SK-N-SH (cell line): ENCODE measurements around the gene IL1R1. TPM values are rescaled to one million over a fixed set of nuclear protein-coding genes. Genes with fewer than 3 reads are reported as not detected.

ENCODE experiments used
- CTCF ChIA-PET: fragments of 300-600, 350-600 bp; formaldehyde crosslinking; extraction: SDS; loops from one replicate; lab custom pipeline; 2021; lab: Yijun Ruan, JAX
- POLR2A ChIA-PET: fragments of 350-600 bp; sonication (Branson Sonifier 250); formaldehyde crosslinking; extraction: SDS; loops from one replicate; lab custom pipeline; 2020; ENCODE audit warnings: antibody characterized with exemption, inconsistent platforms; lab: Yijun Ruan, JAX
- DNase-seq: peaks from one replicate; pipeline ENCODE4 v3.0.0; 2012
- H2AFZ ChIP-seq: fragments of 200-600 bp; sonication (generic); 2 replicates; pipeline ENCODE4 v1.8.1; 2016; ENCODE audit warnings: antibody characterized with exemption, mild to moderate bottlenecking, low read depth
- H3F3A ChIP-seq: fragments of 200-600 bp; sonication (generic); replicated peaks from 2 replicates; pipeline ENCODE3; 2016; ENCODE audit warnings: antibody characterized with exemption, mild to moderate bottlenecking; ENCODE audit not compliant: insufficient read depth
- H3K27ac ChIP-seq, 2 experiments: fragments of 200-500 bp in 1 of 2; fragments of 200-600 bp in 1 of 2; sonication (Bioruptor generic) in 1 of 2; sonication (generic), shearing (Covaris generic) in 1 of 2; 2 replicates each; pipeline versions ENCODE4 v1.5.1 to v1.6.1; 2014 to 2016; ENCODE audit warnings: low read depth in 2 of 2, inconsistent platforms in 1 of 2, low read length in 1 of 2, mild to moderate bottlenecking in 1 of 2, mixed read lengths in 1 of 2
- H3K27me3 ChIP-seq: fragments of 200-600 bp; sonication (generic), shearing (Covaris generic); 2 replicates; pipeline ENCODE4 v1.6.1; 2016; ENCODE audit warnings: mixed run types; ENCODE audit not compliant: insufficient read depth
- H3K36me3 ChIP-seq, 2 experiments: fragments of 200-500 bp in 1 of 2; fragments of 200-600 bp in 1 of 2; sonication (Bioruptor generic) in 1 of 2; sonication (generic) in 1 of 2; replicated peaks in 1 of 2; 2 replicates each; pipeline versions ENCODE3 to v1.5.1; 2014 to 2016; ENCODE audit warnings: low read length in 1 of 2, mild to moderate bottlenecking in 1 of 2; ENCODE audit not compliant: insufficient read depth in 2 of 2, control insufficient read depth in 1 of 2
- H3K4me1 ChIP-seq, 2 experiments: fragments of 200-500 bp in 1 of 2; fragments of 200-600 bp in 1 of 2; sonication (Bioruptor generic) in 1 of 2; sonication (generic), shearing (Covaris generic) in 1 of 2; 2 replicates each; pipeline versions ENCODE4 v1.5.1 to v1.6.1; 2014 to 2016; ENCODE audit warnings: low read depth in 1 of 2, low read length in 1 of 2, mixed run types in 1 of 2; ENCODE audit not compliant: insufficient read depth in 2 of 2, control insufficient read depth in 1 of 2
- H3K4me2 ChIP-seq: fragments of 200-600 bp; sonication (generic), shearing (Covaris generic); 2 replicates; pipeline ENCODE4 v1.6.1; 2017; ENCODE audit warnings: mixed run types
- H3K4me3 ChIP-seq, 2 experiments: fragments of 200-500 bp in 1 of 2; fragments of 200-600 bp in 1 of 2; sonication (Bioruptor generic) in 1 of 2; sonication (generic), shearing (Covaris generic) in 1 of 2; 2 replicates each; pipeline versions ENCODE4 v1.5.1 to v1.8.1; 2014 to 2016; ENCODE audit warnings: low read depth in 2 of 2, inconsistent platforms in 1 of 2, low read length in 1 of 2, mild to moderate bottlenecking in 1 of 2, mixed read lengths in 1 of 2, moderate library complexity in 1 of 2
- H3K79me2 ChIP-seq: fragments of 200-600 bp; sonication (generic); 2 replicates; pipeline ENCODE4 v1.8.1; 2017; ENCODE audit warnings: mild to moderate bottlenecking; ENCODE audit not compliant: insufficient read depth
- H3K9ac ChIP-seq: fragments of 200-600 bp; sonication (generic); 2 replicates; pipeline ENCODE4 v1.6.1; 2017; ENCODE audit warnings: mixed run types
- H3K9me2 ChIP-seq: fragments of 200-600 bp; sonication (generic); 2 replicates; pipeline ENCODE4 v1.6.1; 2017; ENCODE audit warnings: mixed run types
- H3K9me3 ChIP-seq: fragments of 200-600 bp; sonication (generic); 2 replicates; pipeline ENCODE4 v1.6.1; 2017; ENCODE audit warnings: mixed run types, mild to moderate bottlenecking, moderate library complexity
- H4K20me1 ChIP-seq: fragments of 200-600 bp; sonication (generic); 2 replicates; pipeline ENCODE4 v1.6.1; 2017; ENCODE audit warnings: mild to moderate bottlenecking, mixed run types; ENCODE audit not compliant: insufficient read depth
- CHD2 ChIP-seq: fragments of 150-350 bp; IDR thresholded peaks from 2 replicates; pipeline ENCODE4 v1.6.1; 2018; ENCODE audit warnings: low read length; ENCODE audit not compliant: partially characterized antibody
- EP300 ChIP-seq, 2 experiments: IDR thresholded peaks; 2 replicates each; pipeline versions ENCODE4 v1.4.0 to v1.6.1; 2012; ENCODE audit warnings: borderline replicate concordance in 1 of 2, low read depth in 1 of 2, low read length in 1 of 2
- FOSL2 ChIP-seq: IDR thresholded peaks from 2 replicates; pipeline ENCODE4 v1.4.0; 2012; ENCODE audit warnings: low read depth, mild to moderate bottlenecking, moderate library complexity, borderline replicate concordance
- FOXM1 ChIP-seq: IDR thresholded peaks from 2 replicates; pipeline ENCODE4 v1.4.0; 2012; ENCODE audit warnings: low read depth, mild to moderate bottlenecking
- GABPA ChIP-seq: IDR thresholded peaks from 2 replicates; pipeline ENCODE4 v1.4.0; 2012; ENCODE audit warnings: low read depth, mild to moderate bottlenecking
- JUND ChIP-seq: IDR thresholded peaks from 2 replicates; pipeline ENCODE4 v1.4.0; 2012
- MEF2A ChIP-seq: IDR thresholded peaks from 2 replicates; pipeline ENCODE4 v1.4.0; 2012; ENCODE audit warnings: low read depth, borderline replicate concordance
- NFIC ChIP-seq: IDR thresholded peaks from 2 replicates; pipeline ENCODE4 v1.4.0; 2012; ENCODE audit warnings: borderline replicate concordance
- POLR2AphosphoS5 ChIP-seq: IDR thresholded peaks from 2 replicates; pipeline ENCODE4 v1.6.1; 2012; ENCODE audit warnings: low read depth, low read length
- RAD21 ChIP-seq: IDR thresholded peaks from 2 replicates; pipeline ENCODE4 v1.6.1; 2012; ENCODE audit warnings: mild to moderate bottlenecking, low read length
- SIN3A ChIP-seq: IDR thresholded peaks from 2 replicates; pipeline ENCODE4 v1.6.1; 2012; ENCODE audit warnings: low read depth, mild to moderate bottlenecking, low read length, moderate library complexity, borderline replicate concordance
- SMC3 ChIP-seq: IDR thresholded peaks from 2 replicates; pipeline ENCODE4 v1.6.1; 2012; ENCODE audit warnings: low read depth, low read length, improper control_type of control experiment
- TCF12 ChIP-seq: IDR thresholded peaks from 2 replicates; pipeline ENCODE4 v1.4.0; 2012
- TEAD4 ChIP-seq: IDR thresholded peaks from 2 replicates; pipeline ENCODE4 v1.4.0; 2012; ENCODE audit warnings: mild to moderate bottlenecking, borderline replicate concordance; ENCODE audit not compliant: insufficient read depth
- YY1 ChIP-seq: IDR thresholded peaks from 2 replicates; pipeline ENCODE4 v1.4.0; 2012; ENCODE audit warnings: low read depth, mild to moderate bottlenecking
- whole genome bisulfite sequencing: methylation state at CpG from one replicate; pipeline ENCODE4 v1.1.6; 2017; ENCODE audit warnings: low lambda C conversion rate; 5-methylcytosine and 5-hydroxymethylcytosine counted together
- polyA plus RNA-seq, 3 experiments: library from polyadenylated mRNA; depleted of rRNA; stranded (reverse); fragments of >200 nt; gene quantifications; 2 replicates each; pipeline ENCODE4 v1.2.3, GENCODE V29; 2012
- TF ChIP-seq, protein P1 (sequence below): IDR thresholded peaks from 2 replicates; pipeline ENCODE4 v1.4.0; 2012; ENCODE audit warnings: low read depth
- TF ChIP-seq, protein P2 (sequence below): IDR thresholded peaks from 2 replicates; pipeline ENCODE4 v1.6.1; 2012; ENCODE audit warnings: mild to moderate bottlenecking, low read depth, low read length, moderate library complexity

Gene IL1R1
- polyA plus RNA-seq, 1 of the 3 experiments (the other 2 are of a cell fraction) = 13.3 TPM

DNA sequence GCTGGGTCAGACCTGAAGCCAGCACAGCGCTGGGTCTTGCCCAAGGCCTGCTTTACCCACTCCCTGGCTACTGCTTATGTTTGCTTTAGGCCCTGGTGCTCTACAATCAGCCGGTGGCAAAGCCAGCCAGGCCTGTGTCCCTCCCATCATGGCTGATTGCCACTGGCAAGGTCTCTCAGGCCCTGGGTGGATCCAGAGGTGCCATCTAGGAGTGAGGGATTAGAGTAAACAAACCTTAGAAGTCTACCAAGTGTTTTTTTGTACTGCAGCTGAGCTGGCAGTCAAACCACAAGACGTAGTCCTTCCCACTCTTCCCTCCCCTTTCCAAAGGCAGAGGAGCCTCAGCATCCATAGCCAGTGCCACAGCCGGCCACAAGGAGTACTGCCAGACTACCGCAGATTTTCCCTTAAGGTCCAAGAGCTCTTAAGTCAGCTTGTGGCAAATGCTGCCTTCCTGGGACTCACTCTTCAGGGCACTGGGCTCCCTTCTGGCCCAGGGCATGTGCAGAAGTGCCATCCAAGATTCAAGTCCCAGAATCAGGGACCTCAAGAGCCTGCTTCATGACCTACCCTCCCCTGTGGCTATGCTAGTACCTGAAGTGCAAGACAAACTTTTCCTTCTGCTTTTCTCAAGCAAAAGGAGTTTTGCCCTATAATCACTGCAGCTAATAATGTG is 64.3 kb downstream of the IL1R1 start:
- Histone ChIP-seq H3K9me3 (no peaks in the 10 kb centered on the region; the same call in 1 of the 2 replicates), H4K20me1 (no peaks in the 10 kb centered on the region), H3K4me2 (no peak overlapping the region), H3K27me3 (no peaks in the 10 kb centered on the region), H3F3A (no peaks in the 10 kb centered on the region), H3K27ac (no peak overlapping the region), H2AFZ (no peak overlapping the region), H3K9me2 (no peaks in the 10 kb centered on the region), H3K79me2 (no peaks in the 10 kb centered on the region), H3K4me1 (no peaks in the 10 kb centered on the region), H3K9ac (no peak overlapping the region), H3K36me3 (no peaks in the 10 kb centered on the region), H3K4me3 (no peak overlapping the region)
- WGBS = 22% methylated on average over 5 of the region's 5 CpGs
- ChIA-PET CTCF (interaction anchor here (0.9 kb wide), 1 partner anchor 34 kb away, joined by 3 read pairs; no protein-coding TSS in a partner anchor), POLR2A (no interaction called here)
- no peak for DNase-seq
- TF ChIP-seq CHD2 (no peak), RAD21 (no peak), TEAD4 (no peak), SIN3A (no peak)
- TF ChIP-seq, protein P1, sequence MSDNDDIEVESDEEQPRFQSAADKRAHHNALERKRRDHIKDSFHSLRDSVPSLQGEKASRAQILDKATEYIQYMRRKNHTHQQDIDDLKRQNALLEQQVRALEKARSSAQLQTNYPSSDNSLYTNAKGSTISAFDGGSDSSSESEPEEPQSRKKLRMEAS = no peak

DNA sequence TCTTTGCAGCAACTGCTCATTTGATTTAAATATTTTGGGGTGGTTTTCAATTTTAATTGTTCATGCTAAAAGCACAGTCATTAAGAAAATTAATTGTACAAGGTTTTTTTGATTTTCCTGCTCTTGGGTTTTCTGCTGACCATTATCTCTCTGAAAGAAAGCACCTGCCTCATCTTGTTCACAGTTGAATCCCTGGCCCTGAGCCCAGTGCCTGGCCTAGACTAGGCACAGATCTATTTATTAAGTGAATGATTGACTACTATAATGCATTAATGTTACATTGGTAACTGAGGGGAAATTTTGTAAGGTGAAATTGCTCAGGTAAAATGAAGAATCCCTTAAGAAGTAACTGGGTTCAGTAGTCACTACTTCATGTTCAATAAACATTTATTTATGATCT is 66.2 kb downstream of the IL1R1 start:
- ChIA-PET POLR2A (no interaction called here), CTCF (interaction anchor here (1.6 kb wide), 1 partner anchor 32 kb away, joined by 5 read pairs; no protein-coding TSS in a partner anchor)
- H3F3A ChIP-seq = no peaks in the 10 kb centered on the region
- no peak overlapping the region for H3K4me2 ChIP-seq
- no peak overlapping the region for H3K4me3 ChIP-seq
- H3K27ac ChIP-seq = no peak overlapping the region
- H3K9me3 ChIP-seq = no peaks in the 10 kb centered on the region; the same call in 1 of the 2 replicates
- no peak overlapping the region for H3K9ac ChIP-seq
- H3K4me1 ChIP-seq = no peaks in the 10 kb centered on the region
- no peaks in the 10 kb centered on the region for H4K20me1 ChIP-seq
- no peaks in the 10 kb centered on the region for H3K79me2 ChIP-seq
- H2AFZ ChIP-seq = no peak overlapping the region
- H3K27me3 ChIP-seq = no peaks in the 10 kb centered on the region
- H3K36me3 ChIP-seq = no peaks in the 10 kb centered on the region
- no peak for DNase-seq
- TF ChIP-seq GABPA (no peak), SMC3 (no peak), EP300 (IDR thresholded peaks at IDR 0.05; ENCODE audit: borderline replicate concordance in 1 of 2, low read depth in 1 of 2, low read length in 1 of 2) (no peak), FOSL2 (no peak), MEF2A (no peak), POLR2AphosphoS5 (no peak), JUND (no peak), NFIC (no peak), YY1 (no peak), FOXM1 (no peak), TCF12 (no peak)
- TF ChIP-seq, protein P2, sequence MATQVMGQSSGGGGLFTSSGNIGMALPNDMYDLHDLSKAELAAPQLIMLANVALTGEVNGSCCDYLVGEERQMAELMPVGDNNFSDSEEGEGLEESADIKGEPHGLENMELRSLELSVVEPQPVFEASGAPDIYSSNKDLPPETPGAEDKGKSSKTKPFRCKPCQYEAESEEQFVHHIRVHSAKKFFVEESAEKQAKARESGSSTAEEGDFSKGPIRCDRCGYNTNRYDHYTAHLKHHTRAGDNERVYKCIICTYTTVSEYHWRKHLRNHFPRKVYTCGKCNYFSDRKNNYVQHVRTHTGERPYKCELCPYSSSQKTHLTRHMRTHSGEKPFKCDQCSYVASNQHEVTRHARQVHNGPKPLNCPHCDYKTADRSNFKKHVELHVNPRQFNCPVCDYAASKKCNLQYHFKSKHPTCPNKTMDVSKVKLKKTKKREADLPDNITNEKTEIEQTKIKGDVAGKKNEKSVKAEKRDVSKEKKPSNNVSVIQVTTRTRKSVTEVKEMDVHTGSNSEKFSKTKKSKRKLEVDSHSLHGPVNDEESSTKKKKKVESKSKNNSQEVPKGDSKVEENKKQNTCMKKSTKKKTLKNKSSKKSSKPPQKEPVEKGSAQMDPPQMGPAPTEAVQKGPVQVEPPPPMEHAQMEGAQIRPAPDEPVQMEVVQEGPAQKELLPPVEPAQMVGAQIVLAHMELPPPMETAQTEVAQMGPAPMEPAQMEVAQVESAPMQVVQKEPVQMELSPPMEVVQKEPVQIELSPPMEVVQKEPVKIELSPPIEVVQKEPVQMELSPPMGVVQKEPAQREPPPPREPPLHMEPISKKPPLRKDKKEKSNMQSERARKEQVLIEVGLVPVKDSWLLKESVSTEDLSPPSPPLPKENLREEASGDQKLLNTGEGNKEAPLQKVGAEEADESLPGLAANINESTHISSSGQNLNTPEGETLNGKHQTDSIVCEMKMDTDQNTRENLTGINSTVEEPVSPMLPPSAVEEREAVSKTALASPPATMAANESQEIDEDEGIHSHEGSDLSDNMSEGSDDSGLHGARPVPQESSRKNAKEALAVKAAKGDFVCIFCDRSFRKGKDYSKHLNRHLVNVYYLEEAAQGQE = no peak
- TF ChIP-seq, protein P1 = no peak
- H3K9me2 ChIP-seq = no peaks in the 10 kb centered on the region
